NCI-H1417 treated with DMSO at 0.1 percent for 48 hours (cell line): Measurements from ENCODE around the gene TNNI2.
"Not testable (repeated sequence)": the region's sequence is repeated elsewhere in the genome, so short reads cannot be mapped to it uniquely, and the experiment has no call there.

ENCODE experiments used
- DNase-seq: peaks from one replicate; lab custom pipeline; 2025; lab: John Stamatoyannopoulos, UW

Gene TNNI2

DNA sequence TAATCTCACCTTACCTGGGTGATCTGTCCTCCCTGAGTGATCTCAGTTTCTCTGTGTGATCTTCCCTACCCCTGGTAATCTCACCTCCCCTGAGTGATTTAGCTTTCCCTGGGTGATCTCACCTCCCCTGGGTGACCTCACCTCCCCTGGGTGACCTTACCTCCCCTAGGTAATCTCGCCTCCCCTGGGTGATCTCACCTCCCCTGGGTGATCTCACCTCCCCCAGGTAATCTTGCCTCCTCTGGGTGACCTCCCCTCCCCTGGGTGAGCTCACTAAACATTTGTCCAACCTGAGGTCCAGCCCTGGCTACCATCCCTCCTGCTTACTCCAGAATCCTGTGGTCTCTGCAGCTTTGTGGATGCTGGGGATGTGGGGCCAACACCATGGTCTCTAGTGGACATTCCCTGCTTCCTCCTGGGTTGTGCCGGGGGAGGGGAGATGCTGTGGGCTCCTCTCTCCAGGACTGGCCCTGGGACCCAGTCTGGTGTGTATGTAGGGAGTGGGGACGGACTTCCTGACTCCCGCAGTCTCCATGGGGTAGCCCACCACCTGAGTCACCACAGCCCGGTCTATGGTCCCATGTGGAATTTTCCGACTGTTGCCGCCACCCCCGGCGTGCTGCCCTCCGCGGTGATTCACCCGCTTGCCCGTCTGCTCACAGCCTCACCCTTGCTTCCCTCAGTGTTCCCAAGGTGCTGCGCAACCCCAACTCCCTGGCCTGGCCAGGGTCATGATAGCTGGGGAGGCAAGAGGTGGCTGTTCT is 24.0 kb downstream of the TNNI2 start:
- DNase-seq: no peak

DNA sequence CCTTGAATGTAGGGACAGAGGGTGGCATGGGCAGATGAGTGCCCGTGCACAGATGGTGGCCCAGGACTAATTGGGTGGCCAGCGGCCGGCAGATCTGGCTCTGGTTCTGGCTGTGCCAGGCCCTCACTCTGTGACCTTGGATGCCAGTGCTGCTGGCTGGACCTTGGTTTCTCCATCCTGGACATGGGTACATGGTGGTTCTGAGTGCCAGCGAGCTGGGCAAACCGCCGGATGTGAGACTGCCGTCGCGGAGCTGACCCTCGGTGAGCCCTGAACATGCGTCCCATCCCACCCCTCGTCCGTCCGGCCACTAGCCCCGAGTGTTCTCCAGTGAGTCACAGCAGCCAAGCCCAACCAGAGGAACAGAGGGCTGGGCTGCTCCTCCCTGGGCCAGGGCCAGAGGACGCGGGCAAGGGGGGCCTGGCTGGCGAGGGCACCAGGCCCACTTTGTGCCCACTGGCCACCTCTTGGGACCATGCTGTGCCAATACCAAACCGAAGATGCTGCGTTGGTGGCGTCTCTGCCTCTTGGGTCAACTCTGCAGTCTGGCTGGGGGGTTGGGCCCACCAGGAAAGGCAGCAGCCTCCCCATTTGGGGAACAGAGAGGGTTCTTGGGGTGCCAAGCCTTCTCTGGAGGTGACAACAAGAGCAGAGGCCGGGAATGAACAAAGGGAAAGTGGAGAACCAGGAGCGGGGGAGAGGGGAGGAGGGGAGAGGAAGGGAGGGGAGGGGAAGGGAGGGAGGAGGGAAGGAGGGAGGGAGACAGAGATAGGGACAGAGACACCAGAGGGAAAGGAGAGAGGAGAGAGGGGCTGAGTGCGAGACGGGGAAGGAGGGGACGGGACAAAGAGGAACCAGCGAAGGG is 24.8 kb downstream of the TNNI2 start:
- DNase-seq: no peak

- no peak for DNase-seq
Measured at GRCh38 chr11:1864231-1864630, 25.4 kb downstream of the TNNI2 start.

DNA sequence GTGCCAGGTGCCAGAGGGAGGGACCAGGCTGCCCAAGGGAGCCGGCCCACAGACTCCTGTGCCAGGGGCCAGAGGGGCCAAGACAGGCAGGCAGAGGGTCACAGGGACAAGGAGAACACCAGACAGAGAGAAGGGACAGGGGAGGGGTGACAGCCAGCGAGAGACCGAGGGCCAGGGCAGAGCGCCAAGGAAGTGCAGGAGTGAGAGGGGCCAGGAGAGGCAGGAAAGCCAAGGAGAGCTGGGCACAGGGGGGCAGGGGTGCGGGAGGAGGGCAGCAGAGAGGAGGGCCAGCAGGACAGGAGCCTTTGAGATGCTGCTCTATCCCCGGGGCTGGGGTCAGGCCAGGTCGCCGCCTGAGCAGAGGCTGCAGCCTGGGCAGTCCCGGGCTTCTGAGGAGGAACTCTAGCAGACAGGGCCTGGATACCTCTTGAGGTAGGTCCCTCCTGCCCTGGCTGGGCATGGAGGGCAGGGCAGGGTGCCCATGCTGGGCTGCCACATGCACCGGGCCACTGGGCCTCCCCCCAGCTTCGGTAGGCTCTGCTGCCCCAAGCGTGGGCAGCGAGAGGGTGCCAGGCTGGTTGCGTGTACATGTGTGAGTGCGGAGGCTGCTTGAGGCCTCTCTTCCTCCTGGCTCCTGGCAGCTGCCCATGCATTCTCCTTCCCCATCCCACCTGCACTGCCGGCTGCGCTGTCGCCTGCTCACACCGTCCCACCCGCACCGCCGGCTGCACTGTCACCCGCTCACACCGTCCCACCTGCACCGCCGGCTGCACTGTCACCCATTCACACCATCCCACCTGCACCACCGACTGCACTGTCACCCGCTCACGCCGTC is 26.3 kb downstream of the TNNI2 start:
- DNase-seq: no peak

GRCh38 chr11:1866226-1866625 is 27.4 kb downstream of the TNNI2 start:
- no peak for DNase-seq

DNA sequence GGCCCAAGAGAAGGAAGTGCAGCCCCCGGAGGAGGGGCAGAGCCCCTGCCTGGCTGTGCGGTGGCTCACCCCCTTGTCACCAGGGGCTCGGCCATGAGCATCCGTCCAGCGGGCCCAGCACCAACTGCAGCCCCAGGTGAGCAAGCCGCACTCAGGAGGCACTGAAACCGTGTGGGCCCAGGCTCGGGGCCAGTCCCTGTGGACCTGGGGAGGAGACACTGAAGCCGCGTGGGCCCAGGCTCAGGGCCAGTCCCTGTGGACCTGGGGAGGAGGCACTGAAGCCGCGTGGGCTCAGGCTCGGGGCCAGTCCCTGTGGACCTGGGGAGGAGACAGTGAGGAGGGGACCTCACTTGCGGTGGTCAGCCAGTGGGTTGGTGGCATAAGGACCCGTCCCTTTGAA is 28.0 kb downstream of the TNNI2 start:
- no peak for DNase-seq

GRCh38 chr11:1867381-1867780 is 28.6 kb downstream of the TNNI2 start:
- DNase-seq: no peak

DNA sequence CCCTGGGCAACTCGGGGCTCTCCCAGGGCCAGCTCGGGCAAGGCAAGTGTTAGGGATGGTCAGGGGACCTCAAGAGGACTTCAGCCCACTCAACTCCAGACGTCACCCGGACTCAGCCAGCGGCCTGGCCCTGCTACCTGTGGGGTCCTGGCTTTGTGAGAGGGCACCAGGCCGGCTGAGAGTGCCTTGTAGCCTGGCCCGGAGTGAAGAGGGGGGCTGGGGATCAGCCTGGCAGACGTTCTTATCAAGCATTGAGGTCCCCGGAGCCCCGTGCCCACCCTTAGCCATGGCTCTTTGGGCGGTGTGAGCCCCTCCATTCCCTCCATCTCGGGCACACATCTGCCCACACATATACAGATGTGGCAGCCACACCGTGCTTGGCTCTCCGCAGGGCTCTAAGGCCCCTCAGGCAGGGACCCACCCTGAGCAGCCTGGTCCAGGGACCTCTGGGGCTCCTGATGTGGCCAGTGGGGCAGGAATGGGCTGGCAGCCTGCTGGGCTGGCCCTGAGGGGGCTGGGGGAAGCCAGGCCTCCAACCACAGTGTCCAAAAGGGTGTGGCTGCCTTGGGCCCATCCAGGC is 29.4 kb downstream of the TNNI2 start:
- no peak for DNase-seq

GRCh38 chr11:1868636-1869291 is 30.0 kb downstream of the TNNI2 start:
- DNase-seq: no peak

DNA sequence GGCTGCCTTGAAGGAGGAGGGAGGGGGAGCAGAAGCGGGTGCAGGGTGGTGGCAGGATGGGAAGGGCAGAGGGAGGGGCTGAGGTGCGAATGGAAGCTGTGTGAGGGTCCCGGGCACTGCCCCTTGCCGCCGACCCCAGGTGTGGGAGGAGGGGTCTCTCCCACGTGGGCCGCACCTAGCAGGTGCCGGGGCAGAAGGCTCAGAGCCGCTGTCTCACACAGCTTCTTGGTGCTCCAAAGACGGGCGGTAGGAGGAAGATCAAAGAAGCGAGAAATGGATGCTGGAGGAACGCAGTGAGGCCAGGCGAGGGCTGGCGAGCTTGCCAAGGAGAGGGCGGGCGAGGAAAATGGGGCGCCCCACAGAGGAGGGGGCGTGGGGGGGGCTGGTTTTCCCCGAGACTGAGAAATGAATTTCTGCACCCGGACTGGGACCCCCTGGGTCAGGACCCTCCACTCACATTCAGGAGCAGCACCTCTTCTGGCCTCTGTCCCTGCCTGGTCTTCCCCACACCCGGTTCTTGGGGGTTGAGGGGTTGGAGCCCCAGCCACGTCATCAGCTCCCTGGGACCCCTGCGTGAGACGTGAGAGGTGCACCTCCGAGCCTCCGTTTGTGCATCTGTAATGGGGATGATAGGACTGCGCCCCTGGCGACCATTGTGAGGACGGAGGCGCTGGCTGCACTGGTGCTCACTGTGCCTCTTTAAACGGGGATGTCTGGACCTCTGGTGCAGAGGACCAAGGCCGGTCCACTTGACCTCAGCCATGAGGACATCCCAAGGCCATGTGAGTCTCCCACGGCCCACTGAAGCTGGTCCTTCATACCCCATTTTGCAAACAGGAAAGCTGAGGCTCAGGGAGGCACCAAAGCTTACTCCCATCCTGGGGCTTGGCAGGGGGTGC is 30.9 kb downstream of the TNNI2 start:
- DNase-seq: no peak

GRCh38 chr11:1870326-1870696 is 31.5 kb downstream of the TNNI2 start:
- DNase-seq: no peak

DNA sequence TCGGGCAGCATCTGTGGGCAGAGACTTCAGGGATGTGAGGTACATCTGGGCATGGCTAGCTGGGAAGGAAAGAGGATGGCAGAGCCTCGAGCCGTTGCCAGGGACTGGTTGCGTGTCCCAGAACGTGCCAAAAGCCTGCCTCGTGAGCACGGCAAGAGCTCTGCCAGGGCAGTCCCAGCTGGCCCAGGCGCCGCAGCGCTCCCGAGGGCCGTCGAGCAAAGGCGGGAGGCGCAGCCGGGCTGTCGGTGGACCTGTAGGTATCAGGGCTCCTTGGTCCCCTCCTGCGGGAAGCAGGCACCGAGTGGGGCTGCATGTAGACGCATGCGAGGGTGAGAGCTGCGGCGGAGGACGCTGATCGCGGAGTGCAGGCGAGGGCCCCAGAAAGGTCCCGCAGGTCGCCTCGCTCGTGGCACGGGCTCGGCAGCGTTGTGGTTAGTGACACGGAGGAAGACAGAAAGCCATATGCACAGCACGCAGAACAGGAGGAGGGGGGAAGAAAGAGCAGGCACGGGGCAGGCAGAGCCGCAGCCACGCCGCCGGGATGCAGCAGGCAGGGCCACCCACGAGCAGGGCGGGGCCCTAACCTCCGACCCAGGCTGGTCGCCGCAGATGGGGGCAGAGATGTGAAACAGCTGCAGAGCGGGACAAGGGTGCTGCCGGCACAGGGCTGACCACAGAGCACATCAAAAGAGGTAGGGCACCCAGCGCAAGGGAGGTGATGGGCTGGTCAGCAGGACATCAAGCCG is 32.1 kb downstream of the TNNI2 start:
- DNase-seq: no peak

DNA sequence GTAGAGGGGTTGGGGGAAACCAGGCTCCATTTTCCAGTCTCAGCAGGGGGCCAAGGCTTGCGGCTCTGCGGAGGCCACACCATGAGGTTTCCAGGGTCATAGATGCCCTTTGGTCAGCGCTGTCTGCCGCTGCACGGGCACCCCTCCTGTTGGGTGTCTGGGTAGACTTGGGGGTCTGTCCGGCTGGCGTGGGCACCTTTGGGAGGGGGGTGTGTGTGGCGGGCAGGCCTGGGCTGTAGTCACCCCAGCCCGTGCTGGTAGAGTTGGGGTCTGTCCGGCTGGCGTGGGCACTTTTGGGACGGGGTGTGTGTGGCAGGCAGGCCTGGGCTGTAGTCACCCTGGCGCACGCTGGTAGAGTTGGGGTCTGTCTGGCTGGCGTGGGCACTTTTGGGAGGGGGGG is 32.8 kb downstream of the TNNI2 start:
- no peak for DNase-seq

DNA sequence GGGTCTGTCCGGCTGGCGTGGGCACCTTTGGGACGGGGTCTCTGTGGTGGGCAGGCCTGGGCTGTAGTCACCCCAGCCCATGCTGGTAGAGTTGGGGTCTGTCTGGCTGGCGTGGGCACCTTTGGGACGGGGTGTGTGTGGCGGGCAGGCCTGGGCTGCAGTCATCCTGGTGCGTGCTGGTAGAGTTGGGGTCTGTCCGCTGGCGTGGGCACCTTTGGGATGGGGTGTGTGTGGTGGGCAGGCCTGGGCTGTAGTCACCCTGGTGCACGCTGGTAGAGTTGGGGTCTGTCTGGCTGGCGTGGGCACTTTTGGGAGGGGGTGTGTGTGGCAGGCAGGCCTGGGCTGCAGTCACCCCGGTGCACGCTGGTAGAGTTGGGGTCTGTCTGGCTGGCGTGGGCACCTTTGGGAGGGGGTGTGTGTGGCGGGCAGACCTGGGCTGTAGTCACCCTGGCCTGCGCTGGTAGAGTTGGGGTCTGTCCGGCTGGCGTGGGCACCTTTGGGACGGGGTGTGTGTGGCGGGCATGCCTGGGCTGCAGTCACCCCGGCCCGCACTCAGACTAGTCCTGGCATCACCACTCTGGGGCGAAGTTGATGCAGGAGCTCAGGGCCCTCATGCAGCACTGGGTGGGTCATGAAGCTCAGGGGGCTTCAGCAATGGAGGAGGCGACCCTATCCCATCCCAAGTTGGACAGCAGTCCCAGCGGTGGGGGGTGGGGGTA is 33.6 kb downstream of the TNNI2 start:
- DNase-seq: no peak

GRCh38 chr11:1873048-1873812 is 34.4 kb downstream of the TNNI2 start:
- DNase-seq: no peak

- DNase-seq: not testable (repeated sequence)
Measured at GRCh38 chr11:1873813-1874150, 35.0 kb downstream of the TNNI2 start.

- DNase-seq: not testable (repeated sequence)
Measured at GRCh38 chr11:1874441-1875092, 35.8 kb downstream of the TNNI2 start.
